GM19395 (cell line): Measurements from ENCODE around the gene ERMP1.
"Not testable (repeated sequence)": the region's sequence is repeated elsewhere in the genome, so short reads cannot be mapped to it uniquely, and the experiment has no call there.

Experiments used
- ATAC-seq: cut with Tn5 transposase; IDR thresholded peaks from one replicate; pipeline ENCODE4 v1.9.1; 2021; ENCODE audit warnings: mild to moderate bottlenecking, moderate library complexity; ENCODE audit not compliant: unreplicated experiment

ERMP1 gene

GRCh38 chr9:5832538-5833529 is at the start of gene ERMP1:
Gene ERMP1, minus strand, starts transcription at chr9:5833117. Its CDS starts 90 bp downstream, at chr9:5833027.
- ATAC-seq: peak; percentile 87

GRCh38 chr9:5882244-5883012 is 49.5 kb upstream of the ERMP1 start:
- ATAC-seq: not testable (repeated sequence)

DNA sequence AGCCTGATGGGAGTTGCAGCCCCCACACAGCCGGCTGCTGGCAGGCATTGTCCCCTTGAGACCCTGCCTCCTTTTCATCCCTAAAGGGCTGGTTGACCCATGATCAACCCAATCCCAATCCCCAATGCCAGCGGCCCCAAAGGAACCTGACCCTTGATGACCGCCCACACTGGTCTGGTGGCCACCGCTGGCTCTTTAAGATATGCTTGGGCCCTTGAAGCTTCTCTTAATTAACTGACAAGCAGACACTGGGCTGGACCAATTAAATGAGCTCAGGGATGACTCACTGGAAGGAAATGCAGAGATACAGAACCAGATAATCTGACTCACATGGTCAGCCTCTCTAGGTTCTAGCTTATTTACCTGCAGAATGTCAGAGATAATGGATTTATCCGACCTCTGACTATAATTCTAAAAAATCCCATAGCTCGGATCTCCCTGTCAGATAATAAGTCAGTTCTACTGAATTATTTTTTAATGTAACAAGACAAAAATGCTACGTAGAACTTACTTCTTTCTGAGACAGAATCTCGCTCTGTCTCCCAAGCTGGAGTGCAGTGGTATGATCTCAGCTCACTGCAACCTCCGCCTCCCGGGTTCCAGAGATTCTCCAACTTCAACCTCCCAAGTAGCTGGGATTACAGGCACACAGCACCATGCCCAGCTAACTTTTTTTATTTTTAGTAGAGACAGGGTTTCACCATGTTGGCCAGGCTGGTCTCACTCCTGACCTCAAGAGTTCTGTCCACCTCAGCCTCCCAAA is 46.7 kb upstream of the ERMP1 start:
- no peak for ATAC-seq

- ATAC-seq: no peak
Measured at GRCh38 chr9:5876711-5877110, 43.8 kb upstream of the ERMP1 start.

GRCh38 chr9:5876026-5876425 is 43.1 kb upstream of the ERMP1 start:
- no peak for ATAC-seq

DNA sequence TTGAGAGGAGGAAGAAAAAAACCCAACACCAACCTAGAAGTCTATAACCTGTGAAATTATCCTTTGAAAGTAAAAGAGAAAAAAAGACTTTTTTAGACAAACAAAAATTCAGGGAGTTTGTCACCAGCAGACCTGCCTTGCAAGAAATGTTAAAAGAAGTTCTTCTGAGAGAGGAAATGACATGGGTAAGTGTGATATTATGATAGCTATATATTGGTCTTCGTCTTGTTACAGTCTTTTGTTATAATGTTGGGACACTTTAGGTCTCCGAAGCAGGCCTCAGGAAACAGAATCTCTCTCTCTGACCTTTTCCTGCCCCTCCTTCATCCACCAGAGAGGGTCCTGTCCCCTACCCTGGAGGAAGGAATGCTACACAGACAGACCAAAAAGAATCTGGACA is 41.1 kb upstream of the ERMP1 start:
- ATAC-seq: no peak

- ATAC-seq: no peak
Measured at GRCh38 chr9:5873439-5873838, 40.5 kb upstream of the ERMP1 start.

GRCh38 chr9:5872511-5872910 is 39.6 kb upstream of the ERMP1 start:
- ATAC-seq: no peak

- no peak for ATAC-seq
Measured at GRCh38 chr9:5871785-5872184, 38.9 kb upstream of the ERMP1 start.

DNA sequence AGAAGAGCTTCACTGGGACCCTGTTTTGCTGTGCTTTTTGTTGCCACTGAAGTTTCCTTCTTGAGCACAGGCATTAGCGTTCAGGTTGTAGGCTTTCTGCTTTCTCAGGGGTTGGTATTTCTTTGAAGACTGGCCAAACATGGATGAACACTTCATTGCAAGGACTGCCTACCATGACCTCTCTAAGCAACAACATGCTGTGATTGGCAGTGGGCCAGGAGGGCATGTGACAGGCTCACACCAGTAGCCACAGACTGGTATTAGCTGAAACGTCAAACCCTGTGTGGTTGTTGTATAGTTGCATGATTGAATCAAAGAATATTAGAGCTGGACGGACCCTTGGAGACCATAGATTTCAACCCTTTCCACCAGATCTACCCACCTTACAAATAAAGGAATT is 37.8 kb upstream of the ERMP1 start:
- ATAC-seq: no peak

GRCh38 chr9:5870020-5870339 is 37.1 kb upstream of the ERMP1 start:
- no peak for ATAC-seq

DNA sequence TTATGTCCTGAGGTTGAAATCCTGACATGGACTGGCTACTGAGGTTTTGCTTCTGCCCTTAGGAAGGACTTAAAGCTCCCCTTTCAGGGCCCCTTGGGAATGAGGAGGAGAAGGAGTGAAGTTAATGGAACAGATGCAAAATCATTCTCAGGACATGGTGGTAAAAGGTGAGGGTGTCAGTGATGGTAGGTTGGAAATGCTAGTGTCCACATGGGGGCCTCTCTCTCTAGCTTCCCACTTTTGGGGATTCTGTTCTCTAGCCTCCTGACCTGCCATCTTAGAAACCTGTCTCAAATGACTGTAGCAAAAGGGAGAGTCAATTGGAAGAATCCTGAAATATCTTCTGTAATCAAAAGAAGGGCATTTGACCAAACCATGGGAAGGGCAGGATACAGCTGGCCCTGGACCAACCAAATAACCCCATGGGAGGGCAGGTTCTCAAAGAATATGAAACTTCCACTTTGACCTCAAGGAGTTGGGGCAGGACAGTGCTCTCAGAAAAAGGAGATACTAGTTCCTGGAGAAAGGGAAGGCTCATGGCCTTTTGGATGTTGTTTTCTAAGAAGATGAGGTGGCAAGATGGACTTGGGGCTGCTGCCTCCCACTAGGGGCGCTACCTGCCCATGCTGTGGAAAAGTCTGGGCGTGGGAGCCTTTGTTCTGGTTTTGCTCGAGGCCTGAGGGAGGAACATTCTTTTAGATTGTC is 36.5 kb upstream of the ERMP1 start:
- ATAC-seq: no peak

- ATAC-seq: no peak
Measured at GRCh38 chr9:5868235-5868634, 35.3 kb upstream of the ERMP1 start.

DNA sequence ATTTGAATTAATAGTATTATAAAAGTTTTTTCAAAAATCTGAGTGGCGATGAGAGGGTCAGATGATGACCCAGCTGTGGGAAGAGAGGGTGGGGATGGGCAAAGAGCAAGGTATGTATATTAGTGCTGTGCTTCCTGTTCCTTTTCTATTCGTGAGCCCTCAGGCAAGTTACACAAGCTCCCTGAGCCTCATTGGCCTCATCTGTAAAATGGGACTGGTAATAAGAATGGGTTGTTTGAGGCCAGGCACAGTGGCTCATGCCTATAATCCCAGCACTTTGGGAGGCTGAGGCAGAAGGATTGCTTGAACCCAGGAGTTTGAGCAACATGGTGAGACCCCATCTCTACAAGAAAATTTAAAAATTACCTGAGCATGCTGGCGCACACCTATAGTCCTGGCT is 33.8 kb upstream of the ERMP1 start:
- ATAC-seq: no peak

DNA sequence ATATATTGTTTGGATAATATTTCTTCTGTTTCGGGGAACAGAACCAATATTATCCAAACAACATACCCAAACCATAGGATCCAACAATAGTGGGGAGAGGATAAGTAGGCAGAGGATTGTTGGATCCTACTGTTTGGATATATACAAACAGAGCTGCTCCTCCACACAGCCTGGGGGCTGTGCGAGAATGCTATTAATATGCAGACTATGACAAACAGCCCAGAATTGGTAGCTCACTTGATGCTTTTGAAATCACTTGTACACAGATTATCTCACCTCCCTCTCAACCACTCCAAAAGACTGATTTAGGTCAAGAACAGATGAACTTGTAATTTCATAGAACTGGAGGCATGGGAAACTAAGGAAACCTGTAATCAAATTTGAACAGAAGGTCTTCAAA is 33.4 kb upstream of the ERMP1 start:
- no peak for ATAC-seq

- ATAC-seq: no peak
Measured at GRCh38 chr9:5864446-5864845, 31.5 kb upstream of the ERMP1 start.

GRCh38 chr9:5863092-5863746 is 30.3 kb upstream of the ERMP1 start:
- ATAC-seq: no peak

DNA sequence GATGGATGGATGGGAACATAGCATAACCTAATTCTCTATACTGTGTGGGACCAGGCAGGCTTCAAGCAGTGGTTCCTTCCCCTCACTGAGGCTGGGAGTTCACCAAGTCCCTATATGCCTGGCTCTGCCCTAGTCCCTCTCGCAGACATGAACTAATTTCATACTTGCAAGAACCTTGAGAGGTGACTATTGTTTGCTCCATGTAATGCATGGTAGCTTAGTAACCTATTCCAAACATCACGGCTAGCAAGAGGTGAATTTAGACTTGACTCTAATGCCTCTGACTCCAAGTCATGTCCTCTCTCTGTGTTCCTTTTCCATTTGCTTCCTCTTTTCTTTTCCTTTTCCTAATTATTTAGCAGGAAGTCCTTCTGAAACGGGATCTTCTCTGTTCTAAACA is 25.9 kb upstream of the ERMP1 start:
- no peak for ATAC-seq

GRCh38 chr9:5857928-5858327 is 25.0 kb upstream of the ERMP1 start:
- no peak for ATAC-seq
